Forelimb muscle (tissue), 1 donor: ENCODE data around the gene PDK2. TPM values are rescaled to one million over a fixed set of nuclear protein-coding genes. Genes with fewer than 3 reads are reported as not detected.
A peak's percentile ranks its signal among the peaks of the same experiment; 100 is the strongest.

Experiments used
- DNase-seq: peaks from one replicate; pipeline ENCODE4 v3.0.0-alpha.2; 2013; ENCODE audit warnings: low read depth
- polyA plus RNA-seq: library from polyadenylated mRNA; unstranded; fragments of 120-200 nt; gene quantifications from one replicate; pipeline ENCODE4 v1.2.1, GENCODE V29; 2013; ENCODE audit not compliant: insufficient read length

PDK2 gene
- 65.3 TPM for polyA plus RNA-seq

DNA sequence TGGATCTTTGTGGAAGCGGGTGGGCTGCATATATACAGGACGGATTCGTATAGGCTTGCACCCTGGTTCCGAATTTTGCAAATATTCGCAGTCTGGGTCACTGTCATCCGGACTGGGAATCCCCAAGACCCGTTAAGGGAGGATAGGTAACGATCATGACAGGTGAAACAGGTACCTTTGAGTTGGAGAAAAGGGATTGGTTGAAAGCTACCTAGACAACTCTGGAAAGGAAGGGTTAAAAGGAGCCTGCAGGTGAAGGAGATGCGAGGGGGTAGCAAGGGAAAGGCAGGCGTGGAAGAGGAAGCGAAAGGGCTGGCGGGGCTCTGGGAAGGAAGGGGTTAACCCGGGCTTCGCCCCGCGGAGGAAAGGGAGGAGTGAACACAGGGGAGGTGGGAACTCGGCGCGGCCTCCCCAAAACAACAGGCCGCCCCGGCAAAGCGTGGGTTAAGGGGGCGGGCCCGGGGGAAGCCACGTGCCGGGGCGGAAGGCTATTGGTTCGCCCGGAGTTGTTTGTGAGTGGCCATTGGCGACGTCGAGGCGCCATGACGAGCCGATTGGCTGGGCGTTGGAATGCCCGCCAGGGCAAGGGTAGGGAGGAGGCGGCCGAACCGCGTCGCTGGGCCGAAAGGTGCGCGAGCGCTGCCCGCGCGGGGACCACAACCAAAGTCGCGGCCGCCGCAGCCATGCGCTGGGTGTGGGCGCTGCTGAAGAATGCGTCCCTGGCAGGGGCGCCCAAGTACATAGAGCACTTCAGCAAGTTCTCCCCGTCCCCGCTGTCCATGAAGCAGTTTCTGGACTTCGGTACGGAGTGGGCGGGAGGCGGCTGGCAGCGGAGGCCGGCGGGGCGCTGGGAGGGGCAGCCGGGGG, at the start of gene PDK2:
TSS of gene PDK2 (plus strand) at position 599 of the 867 bp plus-strand sequence. CDS start at position 684, 85 bp downstream.
- DNase-seq, result peak; percentile 90

- DNase-seq, result no peak
These were observed 49.0 kb upstream of the PDK2 start for GRCh38 chr17:50046179-50046578.

GRCh38 chr17:50046667-50047066, 48.5 kb upstream of the PDK2 start:
- no peak for DNase-seq

DNA sequence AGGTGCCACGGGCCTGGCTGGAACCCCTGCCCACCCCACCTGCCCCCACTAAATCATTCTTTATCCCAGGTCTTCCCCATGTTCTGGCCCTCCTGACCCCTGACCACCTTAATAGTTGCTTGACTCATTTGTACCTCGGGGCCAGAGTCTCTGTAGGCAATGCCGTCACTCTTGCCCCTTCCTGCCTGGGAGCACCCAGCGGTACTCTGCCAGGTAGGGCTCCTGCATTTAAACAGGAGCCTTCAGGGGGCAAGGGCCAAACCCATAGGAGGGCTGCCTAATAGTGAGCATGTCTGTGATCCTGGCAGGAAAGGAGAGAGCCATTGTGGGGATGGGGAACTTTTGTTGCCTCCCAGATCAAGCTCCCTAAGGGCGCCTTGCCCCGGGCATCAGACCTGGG, 48.1 kb upstream of the PDK2 start:
- no peak for DNase-seq

- no peak for DNase-seq
These were observed 47.5 kb upstream of the PDK2 start for GRCh38 chr17:50047488-50048126.

GRCh38 chr17:50048146-50048720, 46.9 kb upstream of the PDK2 start:
- no peak for DNase-seq

DNA sequence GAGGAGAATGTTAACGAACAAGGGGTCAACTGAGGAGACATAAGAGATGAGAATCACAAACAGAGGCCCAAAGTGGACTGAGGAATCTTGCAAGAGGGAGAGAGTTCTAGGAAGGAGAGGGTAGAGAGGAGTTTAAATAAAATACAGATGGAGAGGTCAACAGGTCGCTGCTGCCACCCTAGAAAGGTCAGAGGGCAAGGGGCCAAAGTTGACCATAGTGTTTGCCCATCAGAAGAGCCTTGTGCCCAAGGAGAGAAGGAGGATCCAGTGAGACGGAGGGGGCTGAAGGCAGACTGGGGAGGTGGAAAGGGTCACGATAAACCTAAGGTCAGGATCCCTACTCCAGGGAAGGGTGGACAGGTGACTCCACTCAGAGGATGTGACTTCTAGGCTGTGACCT, 46.2 kb upstream of the PDK2 start:
- DNase-seq, result no peak

- no peak for DNase-seq
These were observed 45.5 kb upstream of the PDK2 start for GRCh38 chr17:50049636-50050035.

DNA sequence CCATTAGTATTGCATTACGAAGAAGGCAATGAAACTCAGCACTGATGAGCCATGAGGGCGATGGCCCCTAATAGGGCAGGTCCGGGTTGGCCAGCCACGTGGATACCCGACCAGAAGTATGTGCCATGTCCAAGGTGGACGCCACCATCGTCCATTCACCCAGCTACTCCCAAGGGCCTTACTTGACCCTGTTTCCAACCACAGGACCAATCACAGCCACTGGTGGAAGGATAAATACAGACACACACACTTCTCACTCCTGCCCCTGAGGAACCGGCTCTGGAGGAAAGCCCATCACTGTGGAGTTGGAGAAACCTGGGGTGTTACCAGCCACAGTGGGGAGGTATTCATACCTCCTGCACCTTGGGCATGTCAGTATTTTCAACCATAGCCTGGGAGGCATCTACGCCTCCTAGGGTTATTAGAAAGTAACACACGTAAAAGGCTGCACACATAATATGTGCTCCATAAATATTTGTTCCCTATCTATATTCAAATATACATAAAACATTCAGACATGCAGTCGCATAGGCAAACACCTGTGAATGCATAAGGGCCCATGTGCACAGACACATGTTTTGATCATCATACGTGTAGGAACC, 44.6 kb upstream of the PDK2 start:
- DNase-seq, result no peak

- DNase-seq, result no peak
These were observed 44.0 kb upstream of the PDK2 start for GRCh38 chr17:50051082-50051576.

GRCh38 chr17:50051606-50052005, 43.5 kb upstream of the PDK2 start:
- DNase-seq, result no peak

GRCh38 chr17:50052241-50052796, 42.8 kb upstream of the PDK2 start:
- no peak for DNase-seq

DNA sequence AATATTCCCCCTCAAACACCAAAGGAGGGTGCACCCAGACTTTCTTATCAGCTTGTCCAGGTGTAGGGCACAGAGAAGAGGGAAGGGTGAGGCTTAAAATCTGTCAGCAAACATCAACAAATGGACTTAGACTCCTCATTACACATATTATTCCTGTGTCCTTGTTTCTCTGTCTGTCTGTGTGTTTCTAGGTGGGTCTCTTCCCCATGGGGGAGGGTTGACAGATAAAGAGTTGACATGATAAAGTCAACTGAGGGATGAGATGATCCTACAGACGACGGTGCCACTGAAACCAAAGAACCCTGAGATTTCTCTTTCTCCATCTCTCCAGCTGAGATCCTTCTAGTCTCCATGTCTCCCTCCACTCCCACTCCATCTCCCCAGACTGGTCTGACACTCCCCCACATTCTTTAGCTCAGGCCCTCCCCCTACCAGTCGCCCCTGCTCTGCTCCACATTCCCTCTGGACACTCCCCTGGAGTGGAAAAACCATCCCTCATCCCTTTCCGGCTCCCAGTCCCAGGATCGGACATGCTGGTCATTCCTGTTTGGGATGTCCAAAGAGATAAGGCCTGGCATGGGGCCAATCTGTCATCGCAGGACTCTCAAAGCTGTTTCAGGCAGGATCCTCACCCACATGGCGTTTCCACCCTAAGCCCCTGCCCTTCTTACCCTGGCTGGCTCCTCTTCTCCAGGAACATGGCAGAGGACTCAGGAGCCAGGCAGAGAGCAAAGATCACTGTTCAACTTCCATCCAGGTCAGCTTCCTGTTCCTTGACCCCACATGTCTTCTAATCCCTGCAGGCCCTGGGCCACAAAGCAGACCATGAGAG, 42.1 kb upstream of the PDK2 start:
- no peak for DNase-seq

GRCh38 chr17:50053654-50053960, 41.5 kb upstream of the PDK2 start:
- no peak for DNase-seq

- no peak for DNase-seq
These were observed 40.1 kb upstream of the PDK2 start for GRCh38 chr17:50055055-50055425.

DNA sequence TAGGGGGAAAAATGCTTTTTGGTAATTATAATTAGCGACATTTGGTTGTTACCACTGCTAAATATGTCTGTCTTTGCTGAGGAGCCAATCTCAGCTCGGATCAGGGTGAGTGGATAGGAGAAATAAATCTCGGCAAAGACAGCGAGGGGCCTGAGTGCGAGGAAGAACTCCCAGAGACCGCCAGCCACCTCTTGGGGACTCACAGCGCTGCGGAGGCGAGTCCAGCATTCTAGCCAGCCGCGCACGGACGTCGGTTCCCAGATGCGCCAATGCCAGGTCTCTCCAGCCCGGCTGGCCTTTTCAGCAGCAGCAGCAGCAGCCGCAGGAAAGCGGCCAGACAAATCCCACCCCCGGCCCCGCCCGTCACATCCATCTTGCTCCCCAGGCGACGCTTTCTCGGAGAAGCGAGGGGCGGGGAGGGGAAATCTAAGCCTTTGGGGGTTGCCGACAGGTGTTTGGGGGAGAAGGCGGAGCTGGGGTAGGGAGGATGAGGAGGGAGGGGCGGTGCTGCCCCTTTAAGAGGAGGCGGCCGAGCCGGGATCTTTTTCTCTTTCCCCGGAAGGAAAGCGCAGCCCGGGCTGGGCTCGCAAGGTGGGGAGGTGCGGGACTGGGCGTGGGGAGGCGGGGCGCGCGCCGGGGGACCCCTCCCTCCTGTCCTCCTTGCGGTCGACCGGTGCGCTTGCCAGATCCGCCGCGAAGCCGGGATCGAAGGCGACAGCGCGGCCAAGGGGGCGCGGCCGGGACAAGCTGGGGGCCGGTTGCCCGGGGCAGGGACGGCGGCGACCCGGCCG, 39.5 kb upstream of the PDK2 start, which contains the start of gene ITGA3:
TSS of gene ITGA3 (plus strand) at position 685 of the 791 bp plus-strand sequence. CDS start 330 bp downstream, outside the sequence.
- no peak for DNase-seq

DNA sequence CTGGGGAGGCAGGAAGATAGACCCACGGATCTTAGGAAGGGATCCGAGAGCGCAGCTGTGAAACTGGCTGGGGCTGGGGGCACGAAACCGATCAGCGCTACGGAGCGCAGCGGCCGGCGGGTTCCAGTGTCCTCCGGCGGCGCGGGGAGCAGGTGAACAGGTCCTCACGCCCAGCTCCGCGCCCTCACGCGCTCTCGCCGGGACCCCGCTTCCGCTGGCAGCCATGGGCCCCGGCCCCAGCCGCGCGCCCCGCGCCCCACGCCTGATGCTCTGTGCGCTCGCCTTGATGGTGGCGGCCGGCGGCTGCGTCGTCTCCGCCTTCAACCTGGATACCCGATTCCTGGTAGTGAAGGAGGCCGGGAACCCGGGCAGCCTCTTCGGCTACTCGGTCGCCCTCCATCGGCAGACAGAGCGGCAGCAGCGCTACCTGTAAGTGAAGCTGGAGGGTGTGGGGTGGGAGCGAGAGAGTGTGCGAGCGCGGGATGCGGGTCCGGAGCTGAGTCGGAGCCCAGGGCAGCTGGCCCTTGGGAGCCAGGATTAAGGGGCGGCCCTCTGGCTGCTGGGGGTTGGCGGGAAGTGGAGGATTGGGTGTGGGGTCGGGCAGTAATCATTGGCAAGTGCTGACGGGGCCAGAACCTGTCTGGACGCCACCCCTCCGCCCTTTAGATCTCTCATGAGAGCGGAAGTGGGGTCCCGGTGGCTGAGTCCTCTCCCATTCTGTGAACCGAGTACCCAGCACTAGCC, 38.8 kb upstream of the PDK2 start:
- no peak for DNase-seq

DNA sequence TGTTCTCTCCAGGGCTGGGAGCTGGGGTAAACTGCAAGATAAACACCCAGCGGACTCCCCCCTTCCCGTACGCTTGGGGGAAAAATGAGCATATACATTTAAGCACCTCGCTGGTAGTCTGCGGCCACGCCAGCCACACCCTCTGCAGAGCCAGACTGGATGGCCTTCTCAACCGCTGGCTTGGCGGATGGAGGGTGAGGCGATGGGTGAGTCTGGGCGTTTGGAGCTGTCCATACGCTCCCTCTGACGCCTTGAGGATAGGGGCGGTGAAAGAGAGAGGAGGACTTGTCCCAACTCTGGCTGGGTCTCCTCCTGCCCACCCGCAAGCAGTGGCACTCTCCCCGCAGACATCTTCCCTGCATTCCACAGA, 38.2 kb upstream of the PDK2 start:
- DNase-seq, result no peak

GRCh38 chr17:50057521-50057991, 37.6 kb upstream of the PDK2 start:
- DNase-seq, result no peak
